ENCODE data around the gene MGMT.
A peak's percentile ranks its signal among the peaks of the same experiment; 100 is the strongest.

MGMT gene

DNA sequence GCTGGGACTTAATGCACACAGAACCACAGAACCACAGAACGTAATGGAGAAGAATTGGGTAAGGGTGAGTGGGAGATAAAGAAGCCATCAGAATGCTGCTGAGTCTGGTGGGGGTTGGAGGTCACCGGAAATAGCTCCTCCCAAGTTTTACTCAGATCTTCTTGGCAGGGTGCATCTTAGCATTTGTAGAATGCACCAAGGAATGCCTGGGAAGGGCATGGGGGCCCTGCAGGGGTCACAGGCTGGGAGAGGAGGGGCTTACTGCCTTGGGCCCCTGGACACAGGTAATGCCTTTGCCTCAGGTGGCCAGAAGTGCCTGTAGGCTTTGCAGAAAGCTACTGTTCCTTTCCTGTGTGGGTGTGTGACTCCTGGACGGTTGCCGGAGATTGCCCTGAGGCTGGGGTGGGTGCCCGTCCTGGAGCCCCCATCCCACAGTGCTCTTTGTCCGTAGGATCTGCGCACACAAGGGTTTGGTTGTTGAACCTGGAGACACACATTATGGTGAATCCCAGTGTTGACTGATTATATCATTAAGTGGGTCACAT, 55.1 kb downstream of the MGMT start:
- no peak overlapping the region for H3K4me3 ChIP-seq (replicated peaks; ENCODE audit: low read depth, low read length)
- TF ChIP-seq, protein P1, sequence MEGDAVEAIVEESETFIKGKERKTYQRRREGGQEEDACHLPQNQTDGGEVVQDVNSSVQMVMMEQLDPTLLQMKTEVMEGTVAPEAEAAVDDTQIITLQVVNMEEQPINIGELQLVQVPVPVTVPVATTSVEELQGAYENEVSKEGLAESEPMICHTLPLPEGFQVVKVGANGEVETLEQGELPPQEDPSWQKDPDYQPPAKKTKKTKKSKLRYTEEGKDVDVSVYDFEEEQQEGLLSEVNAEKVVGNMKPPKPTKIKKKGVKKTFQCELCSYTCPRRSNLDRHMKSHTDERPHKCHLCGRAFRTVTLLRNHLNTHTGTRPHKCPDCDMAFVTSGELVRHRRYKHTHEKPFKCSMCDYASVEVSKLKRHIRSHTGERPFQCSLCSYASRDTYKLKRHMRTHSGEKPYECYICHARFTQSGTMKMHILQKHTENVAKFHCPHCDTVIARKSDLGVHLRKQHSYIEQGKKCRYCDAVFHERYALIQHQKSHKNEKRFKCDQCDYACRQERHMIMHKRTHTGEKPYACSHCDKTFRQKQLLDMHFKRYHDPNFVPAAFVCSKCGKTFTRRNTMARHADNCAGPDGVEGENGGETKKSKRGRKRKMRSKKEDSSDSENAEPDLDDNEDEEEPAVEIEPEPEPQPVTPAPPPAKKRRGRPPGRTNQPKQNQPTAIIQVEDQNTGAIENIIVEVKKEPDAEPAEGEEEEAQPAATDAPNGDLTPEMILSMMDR (IDR thresholded peaks at IDR 0.05; ENCODE audit: low read depth, low read length, missing control alignments): no peak
- no peak for DNase-seq (ENCODE audit: extremely low read depth, low read depth)

DNA sequence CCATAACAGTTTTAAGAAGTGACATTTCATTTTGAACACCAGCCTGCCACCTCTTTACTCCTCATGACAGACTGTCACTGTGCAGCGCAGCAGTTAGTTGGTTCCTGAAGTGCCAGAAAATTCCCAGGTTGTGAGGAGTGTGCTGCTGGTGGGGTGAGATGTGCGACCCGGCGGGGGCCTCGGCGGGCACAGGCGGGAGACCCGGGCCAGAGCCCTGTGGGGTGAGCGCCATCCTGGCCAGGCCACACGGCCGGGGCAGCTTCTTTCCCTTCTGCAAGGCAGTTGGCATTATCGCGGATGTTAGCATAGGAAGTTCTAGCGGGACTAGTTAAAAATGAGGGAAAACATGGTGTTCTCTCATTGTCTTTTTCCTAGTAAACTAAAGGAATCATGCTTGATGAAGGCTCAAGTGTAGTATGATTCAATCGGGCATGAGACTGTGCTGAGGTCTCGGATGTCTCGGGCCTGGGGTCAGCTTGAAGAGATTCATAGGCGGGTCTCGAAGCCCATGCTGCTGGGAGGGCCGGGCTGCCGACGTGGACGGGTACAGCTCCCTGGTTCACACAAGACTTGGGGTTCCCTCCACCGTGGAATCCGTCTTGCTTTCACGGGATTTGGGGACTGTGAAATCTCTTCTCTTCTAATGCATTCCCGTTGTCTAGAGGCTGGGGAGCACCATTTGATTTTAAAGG, 56.1 kb downstream of the MGMT start:
- TF ChIP-seq, protein P1 (IDR thresholded peaks at IDR 0.05; ENCODE audit: low read depth, low read length, missing control alignments): no peak
- no peak for DNase-seq (ENCODE audit: extremely low read depth, low read depth)
- H3K4me3 ChIP-seq (replicated peaks; ENCODE audit: low read depth, low read length): no peak overlapping the region

DNA sequence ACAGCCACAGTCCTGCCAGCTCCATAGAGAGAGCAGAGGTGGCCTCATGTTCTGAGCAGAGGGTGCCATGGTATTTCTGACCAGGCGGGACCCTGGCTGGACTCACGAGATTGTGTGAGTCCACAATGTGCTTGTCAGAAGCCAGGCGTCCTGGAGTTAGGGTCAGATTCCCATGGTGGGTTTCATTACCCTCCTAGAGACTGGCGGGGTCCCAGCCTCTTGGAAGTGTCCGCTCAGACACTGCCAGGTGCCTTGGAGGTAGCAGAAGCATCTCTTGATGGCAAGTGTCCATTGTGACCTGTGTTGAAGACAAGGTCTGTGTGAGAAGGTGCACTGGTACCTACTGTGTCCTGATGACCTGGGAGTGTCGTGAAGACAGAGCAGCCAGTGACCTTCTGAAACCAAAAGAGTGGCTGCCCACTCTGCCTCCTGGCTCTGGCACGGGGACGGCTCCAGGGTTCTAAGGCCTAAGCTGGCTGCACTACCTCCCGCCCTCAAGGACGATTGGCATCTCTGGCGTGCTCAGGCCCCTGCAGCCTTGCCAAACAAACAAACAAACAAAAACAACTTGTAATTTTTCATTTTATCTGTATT, 56.8 kb downstream of the MGMT start:
- no peak overlapping the region for H3K4me3 ChIP-seq (replicated peaks; ENCODE audit: low read depth, low read length)
- TF ChIP-seq, protein P1 (IDR thresholded peaks at IDR 0.05; ENCODE audit: low read depth, low read length, missing control alignments): no peak
- DNase-seq (ENCODE audit: extremely low read depth, low read depth): no peak

DNA sequence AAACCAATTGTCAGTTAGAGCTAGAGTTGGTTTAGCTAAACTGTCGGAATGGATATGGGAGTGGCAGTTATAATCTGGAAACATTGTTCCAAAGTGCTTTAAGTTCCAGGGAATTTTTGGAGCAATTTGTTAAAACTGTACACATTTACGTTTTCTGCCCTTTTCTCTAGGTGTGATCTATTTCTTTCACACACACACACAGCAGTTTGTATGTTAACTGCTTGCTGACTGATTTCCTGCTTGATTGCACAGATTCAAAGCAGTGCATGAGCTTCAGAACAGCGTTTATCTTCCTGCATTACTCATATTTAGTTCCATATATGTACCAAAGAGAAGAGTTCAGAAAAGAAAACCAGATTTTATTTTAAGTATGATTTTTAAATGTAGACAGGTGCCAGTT, 57.9 kb downstream of the MGMT start:
- TF ChIP-seq, protein P1 (IDR thresholded peaks at IDR 0.05; ENCODE audit: low read depth, low read length, missing control alignments): no peak
- H3K4me3 ChIP-seq (replicated peaks; ENCODE audit: low read depth, low read length): no peak overlapping the region
- no peak for DNase-seq (ENCODE audit: extremely low read depth, low read depth)

DNA sequence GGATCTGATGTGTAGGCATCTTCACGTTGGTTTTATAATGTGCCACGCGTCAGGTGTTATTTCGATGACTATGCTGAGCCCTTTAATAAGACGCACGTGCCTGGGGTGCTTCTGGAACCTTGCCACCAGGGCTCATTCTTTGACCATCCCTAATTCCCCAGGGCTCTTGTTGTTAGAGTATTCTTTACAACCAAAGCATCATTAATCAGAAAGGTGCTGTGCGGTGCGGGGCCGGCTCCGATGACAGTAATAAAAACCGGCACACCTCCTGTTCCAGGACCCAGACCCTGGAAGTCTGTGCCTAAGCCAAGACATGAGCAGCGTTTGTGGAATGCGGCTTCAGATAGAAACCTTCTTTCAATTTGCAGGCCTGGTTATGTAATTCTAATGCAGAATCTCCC, 58.4 kb downstream of the MGMT start:
- peak; percentile 15 for DNase-seq (ENCODE audit: extremely low read depth, low read depth)
- TF ChIP-seq, protein P1 (IDR thresholded peaks at IDR 0.05; ENCODE audit: low read depth, low read length, missing control alignments): no peak
- H3K4me3 ChIP-seq (replicated peaks; ENCODE audit: low read depth, low read length): no peak overlapping the region

DNA sequence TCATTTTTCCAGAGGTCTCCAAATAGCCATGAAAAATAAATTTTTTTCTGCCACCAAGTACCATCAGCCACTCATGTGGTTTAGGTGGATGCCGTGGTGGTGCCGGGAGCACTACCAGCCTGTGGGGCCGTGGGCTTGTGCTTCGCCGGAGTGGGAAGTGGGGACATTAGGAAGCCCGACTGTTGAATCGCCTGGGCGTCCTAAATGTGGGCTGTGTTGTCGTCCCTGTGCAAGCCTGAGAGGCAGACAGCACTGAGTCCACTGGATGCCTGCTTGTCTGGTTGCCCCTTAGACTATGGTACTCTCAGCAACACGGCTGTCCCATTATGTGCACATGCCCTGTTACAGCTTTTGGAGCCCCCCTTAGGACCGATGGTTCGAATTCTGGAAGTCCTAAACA, 59.9 kb downstream of the MGMT start:
- TF ChIP-seq, protein P1 (IDR thresholded peaks at IDR 0.05; ENCODE audit: low read depth, low read length, missing control alignments): no peak
- no peak overlapping the region for H3K4me3 ChIP-seq (replicated peaks; ENCODE audit: low read depth, low read length)
- DNase-seq (ENCODE audit: extremely low read depth, low read depth): no peak

All from HFF-Myc (cell line).